GM21786 (cell line): ENCODE measurements around the gene ACP3.
A peak's percentile ranks its signal among the peaks of the same experiment; 100 is the strongest.

Experiments used
- ATAC-seq: cut with Tn5 transposase; IDR thresholded peaks from one replicate; pipeline ENCODE4 v1.9.1; 2021; ENCODE audit not compliant: unreplicated experiment

The ACP3 gene

GRCh38 chr3:132315851-132316250 is 1.4 kb upstream of the ACP3 start:
- no peak for ATAC-seq

GRCh38 chr3:132318451-132318850 is 1.2 kb downstream of the ACP3 start:
- no peak for ATAC-seq

DNA sequence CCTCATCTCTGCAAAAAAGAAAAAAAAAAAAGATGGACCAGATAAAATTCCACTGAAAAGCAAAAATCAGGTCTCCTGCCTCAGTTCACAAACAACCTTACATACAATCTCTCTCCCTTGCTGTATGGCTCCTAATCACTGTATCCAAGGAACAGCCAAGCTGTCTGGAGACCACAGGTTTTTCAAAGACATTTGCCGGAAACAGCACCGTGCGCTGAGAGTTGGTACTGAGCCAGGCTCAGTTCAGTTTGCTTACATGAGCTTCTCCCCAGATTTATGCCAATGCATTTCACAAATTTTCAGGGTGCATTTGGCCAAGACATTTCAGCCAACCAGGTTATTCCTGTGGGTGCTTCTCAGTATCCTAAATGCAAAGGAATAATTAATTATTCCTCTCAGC is 4.1 kb downstream of the ACP3 start:
- no peak for ATAC-seq

DNA sequence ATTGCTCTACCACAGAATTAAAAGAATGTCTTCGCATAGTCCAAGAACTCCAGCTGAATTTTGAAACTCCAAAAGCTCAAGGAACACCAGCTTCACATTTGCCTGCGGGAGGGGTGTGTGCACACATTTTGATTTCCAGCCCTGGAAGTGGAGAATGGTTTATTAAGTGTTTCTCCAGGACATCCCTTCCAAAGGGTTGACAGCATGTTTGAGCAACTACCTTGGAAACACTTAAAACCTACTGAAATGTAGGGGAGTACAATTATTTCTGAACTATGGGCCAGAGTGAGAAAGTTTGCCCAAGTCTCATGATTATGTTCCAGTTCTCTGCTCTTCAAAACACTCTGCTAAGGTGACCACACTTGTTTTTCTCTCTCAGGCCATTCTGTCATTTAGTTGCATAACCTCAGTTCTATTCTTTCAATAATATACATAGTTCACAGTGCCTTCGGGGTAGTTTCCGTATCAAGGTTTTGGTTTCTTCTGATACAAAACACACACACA is 7.9 kb downstream of the ACP3 start:
- no peak for ATAC-seq

- no peak for ATAC-seq
Measured at GRCh38 chr3:132325634-132326033, 8.4 kb downstream of the ACP3 start.

GRCh38 chr3:132326251-132326650 is 9.0 kb downstream of the ACP3 start:
- ATAC-seq = no peak

- no peak for ATAC-seq
Measured at GRCh38 chr3:132332082-132332481, 14.9 kb downstream of the ACP3 start.

DNA sequence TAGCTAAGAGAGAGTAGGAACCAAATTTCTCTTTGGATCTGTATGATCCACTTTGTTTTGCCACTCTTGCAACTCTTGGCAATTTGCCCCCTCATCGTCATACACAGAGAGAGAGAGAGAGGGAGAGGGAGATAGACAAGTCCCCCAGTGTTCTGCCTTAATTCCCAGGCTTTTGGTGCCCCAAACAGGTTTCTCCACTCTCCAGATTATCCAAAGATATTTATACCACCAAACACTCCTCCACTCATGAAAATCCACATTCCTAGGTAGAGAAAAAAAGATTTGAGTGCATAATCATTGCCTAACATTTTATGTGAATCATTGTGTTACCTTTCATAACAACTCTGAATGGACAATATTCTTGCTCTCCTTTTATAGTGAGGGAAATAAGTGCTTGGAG is 15.3 kb downstream of the ACP3 start:
- ATAC-seq = no peak

DNA sequence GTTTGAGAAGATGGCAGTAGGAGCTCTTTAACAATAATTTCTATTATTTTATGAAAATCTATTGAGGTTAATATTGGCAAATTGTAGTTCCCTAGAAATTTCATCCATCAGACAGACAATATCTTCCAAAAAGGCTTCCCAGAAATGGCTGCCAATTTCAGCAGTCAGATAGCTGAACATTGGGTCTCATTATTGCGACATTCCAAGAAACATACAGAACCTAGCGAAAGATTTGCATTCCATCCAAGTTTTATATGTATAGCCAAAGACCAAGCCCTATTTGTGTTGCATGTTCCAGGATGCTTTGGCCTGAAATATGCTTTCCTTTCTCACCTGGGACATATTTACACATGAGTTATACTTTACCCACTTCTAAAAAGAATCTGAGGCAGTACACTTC is 24.5 kb downstream of the ACP3 start:
- ATAC-seq = no peak

GRCh38 chr3:132342183-132342582 is 25.0 kb downstream of the ACP3 start:
- no peak for ATAC-seq

GRCh38 chr3:132342610-132343009 is 25.4 kb downstream of the ACP3 start:
- no peak for ATAC-seq

GRCh38 chr3:132343018-132343612 is 25.9 kb downstream of the ACP3 start:
- ATAC-seq = peak; percentile 52

- no peak for ATAC-seq
Measured at GRCh38 chr3:132344666-132345280, 27.6 kb downstream of the ACP3 start.

GRCh38 chr3:132346841-132347736 is 29.9 kb downstream of the ACP3 start:
- ATAC-seq = no peak

GRCh38 chr3:132347811-132348210 is 30.6 kb downstream of the ACP3 start:
- no peak for ATAC-seq

- no peak for ATAC-seq
Measured at GRCh38 chr3:132348531-132348930, 31.3 kb downstream of the ACP3 start.

DNA sequence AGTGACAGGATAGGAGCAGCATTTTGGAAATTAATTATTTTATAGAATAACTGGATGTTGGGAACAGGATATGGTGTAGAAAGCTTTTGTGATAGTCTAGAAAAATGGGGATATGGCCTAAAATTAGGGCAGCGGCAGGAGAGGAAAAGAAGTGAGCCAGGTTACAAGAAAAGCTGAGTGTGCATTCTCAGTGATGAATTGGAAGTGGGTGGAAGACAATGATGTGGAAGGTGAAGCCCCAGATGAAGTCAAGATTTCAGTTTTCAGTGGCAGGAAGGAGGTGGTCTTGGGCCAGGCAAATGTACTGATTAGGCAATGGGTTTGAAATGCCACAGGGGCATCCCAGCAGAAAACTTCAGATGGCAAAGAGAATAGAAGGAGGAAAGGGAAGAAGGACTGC is 33.6 kb downstream of the ACP3 start:
- ATAC-seq = no peak

GRCh38 chr3:132351222-132351806 is 34.1 kb downstream of the ACP3 start:
- no peak for ATAC-seq

GRCh38 chr3:132352556-132353143 is 35.4 kb downstream of the ACP3 start:
- peak; percentile 88 for ATAC-seq

DNA sequence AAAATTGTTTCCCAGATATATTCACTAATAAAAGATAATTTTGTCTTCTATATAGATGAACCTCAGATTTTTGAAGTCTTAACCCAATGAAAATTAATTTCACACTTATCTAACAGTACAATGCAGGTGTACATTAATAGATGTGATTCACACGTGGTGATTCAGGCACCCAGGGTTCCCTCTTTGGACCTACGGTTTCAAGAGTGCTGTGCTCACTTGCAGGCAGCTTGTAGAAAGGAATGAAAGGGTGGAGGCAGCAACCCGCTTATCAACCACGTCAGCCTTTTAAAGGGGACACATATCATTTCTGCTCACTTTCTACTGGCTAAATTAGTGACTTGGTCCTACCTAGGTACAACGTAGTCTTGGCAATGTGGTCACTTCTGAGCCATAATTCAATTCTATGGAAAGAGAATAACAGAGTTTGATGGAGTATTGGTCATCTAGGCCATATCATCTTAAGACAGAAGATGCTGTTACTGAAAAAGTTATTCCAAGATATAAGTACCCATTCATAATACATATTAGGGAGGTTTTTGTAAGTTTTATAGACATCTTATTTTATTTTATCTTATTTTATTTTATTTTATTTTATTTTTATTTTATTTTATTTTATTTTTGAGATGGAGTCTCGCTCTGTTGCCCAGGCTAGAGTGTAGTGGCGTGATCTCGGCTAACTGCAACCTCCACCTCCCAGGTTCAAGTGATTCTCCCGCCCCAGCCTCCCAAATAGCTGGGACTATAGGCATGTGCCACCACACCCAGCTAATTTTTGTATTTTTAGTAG is 37.9 kb downstream of the ACP3 start:
- ATAC-seq = no peak
